NCI-H1417 (cell line): ENCODE data around the gene PTCH2.
"Not testable (repeated sequence)": the region's sequence is repeated elsewhere in the genome, so short reads cannot be mapped to it uniquely, and the experiment has no call there.

ENCODE experiments used
- DNase-seq, 3 experiments: peaks; one replicate each; lab custom pipeline; 2025; lab: John Stamatoyannopoulos, UW

Gene PTCH2

DNA sequence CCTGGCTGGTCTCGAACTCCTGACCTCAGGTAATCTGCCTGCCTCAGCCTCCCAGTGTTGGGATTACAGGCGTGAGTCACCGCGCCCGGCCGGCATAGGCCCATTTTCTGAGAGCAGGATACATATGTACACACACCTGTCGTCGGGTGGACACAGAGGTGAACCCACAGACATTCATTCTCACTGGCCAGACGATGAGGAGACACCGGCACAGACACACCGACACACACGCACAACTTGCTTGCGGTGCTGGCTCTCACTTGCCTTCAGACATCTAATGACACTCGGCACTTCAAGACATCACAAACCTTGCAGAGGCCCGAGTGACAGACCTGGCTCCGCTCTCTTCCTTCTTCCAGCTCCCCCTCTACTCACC is 579 bp downstream of the PTCH2 start:
- DNase-seq: peak in 2 of 3 experiments; percentile 67 to 71

GRCh38 chr1:44839576-44839975 is 3.5 kb downstream of the PTCH2 start:
- DNase-seq: no peak

- not testable (repeated sequence) for DNase-seq
These were observed 4.8 kb downstream of the PTCH2 start for GRCh38 chr1:44838294-44838693.

DNA sequence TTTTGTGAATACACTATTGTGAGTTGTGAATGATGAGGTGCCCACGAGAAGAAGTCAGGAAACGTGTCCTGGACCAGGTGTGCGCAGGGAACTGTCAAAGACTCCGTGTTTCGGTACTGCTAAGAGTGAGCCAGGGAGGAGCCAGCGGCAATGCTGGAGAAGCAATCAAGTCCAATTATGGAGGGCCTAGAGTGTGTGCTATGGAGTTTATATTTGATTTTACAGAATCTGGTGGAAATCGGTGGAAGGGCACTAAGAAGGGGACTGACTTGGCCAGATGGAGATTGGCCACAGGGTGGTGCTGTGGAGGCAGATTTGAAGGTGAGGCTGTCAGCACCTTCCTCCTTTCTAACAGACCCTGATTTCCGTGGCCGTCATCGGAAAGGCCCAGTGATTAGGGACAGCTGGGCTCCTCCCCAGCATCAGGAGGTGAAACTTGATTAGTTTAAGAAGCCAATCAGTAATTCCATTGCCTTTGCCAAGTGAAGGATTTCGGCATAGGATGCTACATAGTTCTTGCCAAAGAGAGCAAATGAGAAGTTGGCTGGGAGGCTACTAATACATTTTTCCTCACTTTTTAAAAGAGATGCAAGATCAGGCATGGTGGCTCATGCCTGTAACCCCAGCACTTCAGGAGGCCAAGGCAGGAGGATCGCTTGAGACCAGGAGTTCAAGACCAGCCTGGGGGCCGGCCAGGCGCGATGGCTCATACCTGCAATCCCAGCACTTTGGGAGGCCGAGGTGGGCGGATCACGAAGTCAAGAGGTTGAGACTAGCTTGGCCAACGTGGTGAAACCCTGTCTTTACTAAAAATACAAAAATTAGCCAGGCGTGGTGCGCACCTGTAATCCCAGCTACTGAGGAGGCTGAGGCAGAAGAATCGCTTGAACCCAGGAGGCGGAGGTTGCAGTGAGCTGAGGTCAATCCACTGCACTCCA is 7.0 kb downstream of the PTCH2 start:
- DNase-seq: peak; percentile 50 to 83 (median 69)

DNA sequence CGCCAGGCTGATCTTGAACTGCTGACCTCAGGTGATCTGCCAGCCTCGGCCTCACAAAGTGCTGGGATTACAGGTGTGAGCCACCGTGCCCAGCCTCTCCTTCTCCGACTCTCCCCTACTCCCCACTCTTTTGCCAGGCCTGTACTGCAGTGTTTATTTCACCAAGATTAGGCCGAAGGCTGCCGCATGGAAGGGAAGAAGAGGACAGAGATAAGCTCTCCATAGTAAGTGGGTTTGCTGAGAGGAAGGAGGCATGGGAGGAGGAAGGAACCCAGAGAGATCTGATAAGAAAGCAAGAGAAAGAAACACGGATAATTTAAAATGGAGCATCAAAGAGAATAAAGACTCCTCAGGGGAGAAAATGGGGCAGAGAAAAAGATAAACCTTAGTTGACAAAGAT is 8.7 kb downstream of the PTCH2 start:
- DNase-seq: no peak

GRCh38 chr1:44832056-44832705 is 10.9 kb downstream of the PTCH2 start:
- no peak for DNase-seq

DNA sequence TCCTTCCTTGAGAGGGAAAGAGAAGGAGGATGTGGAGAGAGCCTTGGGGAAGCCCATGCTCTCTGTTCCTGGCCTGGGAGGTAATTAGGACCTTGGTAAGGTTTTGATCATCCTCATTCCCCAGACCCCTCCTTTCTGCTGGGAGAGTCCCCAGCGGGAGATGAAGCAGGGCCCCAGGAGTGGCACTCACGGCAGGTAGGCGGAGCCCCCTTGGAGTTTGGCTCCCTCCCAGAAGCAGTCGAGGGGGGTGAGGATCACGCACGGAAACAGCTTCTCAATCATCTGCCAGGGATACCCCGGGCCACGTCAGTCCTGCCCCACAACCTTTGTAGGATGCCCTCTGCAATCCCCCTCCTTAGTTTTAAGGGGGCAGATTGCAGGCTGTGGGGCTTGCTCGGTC is 11.5 kb downstream of the PTCH2 start:
- peak in 2 of 3 experiments; percentile 46 to 65 for DNase-seq

GRCh38 chr1:44830900-44831304 is 12.2 kb downstream of the PTCH2 start:
- DNase-seq: no peak

GRCh38 chr1:44829506-44830384 is 13.3 kb downstream of the PTCH2 start:
- DNase-seq: no peak

DNA sequence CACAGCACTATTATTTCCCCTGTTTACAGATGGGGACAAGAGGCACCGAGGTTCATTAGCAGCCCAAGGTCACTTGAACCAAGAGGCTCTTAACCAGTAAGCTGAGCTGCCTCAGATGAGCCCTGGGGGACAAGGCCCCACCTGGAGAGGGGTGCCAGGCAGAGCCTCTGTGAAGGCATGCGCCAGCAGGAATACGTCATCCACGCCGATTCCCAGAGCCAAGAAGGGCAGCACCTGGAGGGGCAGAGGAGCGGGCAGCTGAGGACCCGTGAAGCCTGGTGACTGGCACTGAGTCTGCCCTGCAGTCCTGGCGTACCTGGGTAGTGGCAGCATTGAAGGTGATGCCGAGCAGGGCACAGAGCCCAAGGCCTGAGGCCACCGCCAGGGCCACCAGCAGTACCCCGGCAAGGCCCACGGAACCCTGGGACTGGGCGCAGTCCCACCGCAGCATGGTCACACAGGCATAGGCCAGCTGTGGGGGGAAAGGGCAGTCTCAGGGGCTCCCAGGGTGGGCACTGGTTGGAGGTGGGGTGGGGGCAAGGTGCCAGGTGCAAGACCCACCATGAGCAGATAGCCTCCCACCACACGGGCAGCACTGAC is 14.1 kb downstream of the PTCH2 start:
- no peak for DNase-seq

GRCh38 chr1:44828003-44828651 is 14.9 kb downstream of the PTCH2 start:
- no peak for DNase-seq

DNA sequence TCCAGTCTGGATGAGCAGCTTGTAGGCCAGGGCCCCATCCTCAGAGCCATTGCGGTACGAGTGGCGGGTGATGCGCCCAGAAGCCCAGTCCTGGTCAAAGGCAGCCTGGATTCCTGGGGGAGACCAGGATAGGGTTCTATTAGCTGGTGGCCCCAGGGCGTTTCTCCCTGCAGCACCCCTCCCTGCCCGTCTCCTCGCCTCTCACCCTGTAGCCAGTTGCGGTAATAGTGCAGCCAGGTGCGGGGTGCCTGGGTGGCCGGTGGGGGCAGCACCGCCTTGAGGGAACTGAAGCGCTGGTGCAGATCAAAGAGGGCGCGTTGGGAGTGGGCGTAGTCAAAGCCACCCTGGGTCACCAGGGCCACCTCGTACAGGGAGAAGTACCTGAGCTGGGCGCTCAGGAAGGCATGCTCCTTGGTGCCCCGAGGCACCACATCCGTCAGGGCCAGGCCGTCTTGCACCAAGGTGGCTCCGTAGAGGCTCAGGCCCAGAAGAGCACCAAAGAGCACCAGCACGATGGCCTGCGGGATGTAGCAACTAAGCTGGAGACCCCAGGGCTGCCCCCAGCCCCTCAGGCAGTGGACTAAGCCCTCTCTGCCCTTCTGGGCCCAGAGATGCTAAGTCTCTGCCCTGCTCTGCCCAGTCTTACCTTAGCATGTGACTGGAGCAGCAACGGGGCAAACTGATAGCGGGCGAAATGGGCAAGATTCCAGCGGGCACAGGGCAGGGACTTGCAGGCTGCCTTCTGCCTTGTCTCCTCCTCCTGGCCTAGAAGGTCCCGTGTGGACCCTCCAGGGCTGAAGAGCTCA is 15.7 kb downstream of the PTCH2 start:
- no peak for DNase-seq

GRCh38 chr1:44826375-44827196 is 16.5 kb downstream of the PTCH2 start:
- DNase-seq: no peak

GRCh38 chr1:44824392-44824791 is 18.7 kb downstream of the PTCH2 start:
- not testable (repeated sequence) for DNase-seq

DNA sequence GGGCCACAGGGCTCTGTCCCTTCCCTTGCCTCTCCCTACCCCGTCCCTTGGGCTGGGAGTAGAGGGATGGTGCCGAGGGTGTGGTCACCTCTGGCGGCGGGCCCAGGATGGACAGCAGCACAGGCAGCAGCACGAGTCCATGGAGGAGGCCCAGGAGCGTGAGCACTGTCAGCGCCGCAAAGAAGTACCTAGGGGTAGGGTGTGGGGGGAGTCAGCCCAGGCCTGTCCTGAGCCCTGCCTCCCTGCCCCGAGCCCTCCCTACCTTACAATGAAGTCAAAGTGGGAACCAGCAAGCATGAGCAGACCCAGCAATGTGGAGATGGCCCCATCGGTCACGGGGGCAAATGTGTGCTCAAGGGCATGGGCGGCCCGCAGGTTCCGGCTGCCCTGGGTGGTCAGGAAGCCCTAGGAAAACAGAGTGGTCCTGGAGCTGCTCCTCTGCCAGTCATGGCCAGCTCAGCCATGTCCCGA is 20.0 kb downstream of the PTCH2 start:
- no peak for DNase-seq

- DNase-seq: no peak
These were observed 20.8 kb downstream of the PTCH2 start for GRCh38 chr1:44822131-44822701.

DNA sequence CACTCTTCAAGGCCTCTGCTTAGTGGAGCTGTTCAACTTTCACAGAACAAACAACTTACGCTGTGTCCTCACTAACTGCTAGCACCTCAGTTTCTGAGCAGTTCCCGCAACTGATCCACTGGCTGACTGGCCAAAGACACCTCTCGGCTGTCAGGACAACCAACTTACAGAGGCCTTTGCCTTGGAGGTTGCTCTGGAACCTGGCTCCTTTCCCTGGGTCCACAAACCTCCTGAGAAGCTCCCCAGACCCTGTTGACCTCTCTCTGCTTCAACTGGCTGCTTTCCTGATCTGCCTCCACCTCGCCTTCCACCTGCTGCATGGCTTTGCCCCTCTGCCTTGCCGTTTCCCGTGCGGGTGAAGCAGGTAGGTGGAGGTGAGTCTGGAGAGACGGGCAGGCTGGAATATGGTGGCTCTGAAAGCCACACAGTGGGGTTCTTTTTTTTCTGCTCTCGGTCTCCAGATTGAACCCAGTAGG is 21.8 kb downstream of the PTCH2 start:
- DNase-seq: no peak

DNA sequence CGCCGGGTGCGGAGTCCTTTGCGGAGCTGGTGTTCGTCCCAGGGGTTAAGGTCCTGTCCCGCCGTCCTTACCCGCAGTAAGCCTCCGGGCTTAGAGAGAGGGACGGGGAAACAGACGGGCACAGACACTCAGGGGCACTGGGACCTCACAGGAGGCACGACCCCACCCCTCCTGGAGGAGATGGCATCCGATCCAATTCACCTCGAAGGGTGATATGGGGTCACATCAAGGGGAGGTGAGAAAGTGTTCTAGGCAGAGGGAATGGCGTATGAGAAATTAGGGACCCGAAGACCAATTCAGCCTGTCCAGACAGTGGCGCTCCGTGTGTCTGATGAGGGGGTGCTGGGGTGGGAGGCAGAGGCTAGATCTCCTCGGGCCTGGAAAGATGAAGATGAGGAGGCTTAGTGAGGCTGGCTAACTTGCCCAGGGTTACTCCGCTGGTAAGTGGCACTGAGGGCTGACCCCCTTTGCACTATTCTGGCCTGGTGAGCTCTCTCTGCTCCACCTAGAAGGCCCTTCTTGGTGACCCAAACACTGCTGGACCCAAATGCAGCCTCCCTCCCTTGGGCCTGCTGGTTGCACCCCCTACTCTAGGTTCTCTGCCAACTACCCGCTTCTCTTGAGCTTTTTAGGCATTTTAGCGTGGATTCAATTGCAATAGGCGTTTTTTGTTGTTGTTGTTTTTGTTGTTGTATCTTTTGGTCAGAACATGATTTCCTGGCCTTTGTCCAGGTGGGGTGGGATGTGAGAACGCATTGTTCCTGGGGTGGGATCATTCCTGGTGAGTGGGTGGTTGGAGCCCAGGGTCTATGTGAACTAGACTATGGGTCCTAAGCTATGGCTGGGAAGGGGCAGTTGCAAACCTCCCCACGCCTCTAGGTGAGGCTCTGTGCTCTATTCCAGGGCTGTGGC is 22.5 kb downstream of the PTCH2 start:
- no peak for DNase-seq
